Neural progenitor cell (in vitro differentiated cells): ENCODE measurements around the gene TMEM204.

ENCODE experiments used
- CTCF ChIP-seq: fragments of 200-600 bp; sonication (generic); IDR thresholded peaks from 2 replicates; pipeline ENCODE4 v1.5.1; 2017; ENCODE audit warnings: antibody characterized with exemption, mild to moderate bottlenecking
- EZH2 ChIP-seq: fragments of 200-600 bp; sonication (generic); IDR thresholded peaks from 2 replicates; pipeline ENCODE4 v1.6.1; 2017; ENCODE audit warnings: antibody characterized with exemption, mild to moderate bottlenecking, moderate library complexity
- EZH2phosphoT487 ChIP-seq: fragments of 200-600 bp; sonication (generic); IDR thresholded peaks from 2 replicates; pipeline ENCODE4 v1.6.1; 2017; ENCODE audit warnings: antibody characterized with exemption

- TF ChIP-seq CTCF (no peak), EZH2 (no peak), EZH2phosphoT487 (no peak)
Observed at GRCh38 chr16:1557576-1557975, 24.1 kb downstream of the TMEM204 start.
